K562 (cell line): ENCODE data around the gene ANAPC2. TPM values are rescaled to one million over a fixed set of nuclear protein-coding genes. Genes with fewer than 3 reads are reported as not detected.

Experiments used
- POLR2AphosphoS5 ChIP-seq: IDR thresholded peaks from 2 replicates; pipeline ENCODE4 v1.6.1; 2011; ENCODE audit warnings: mild to moderate bottlenecking, low read depth, low read length, moderate library complexity; ENCODE audit not compliant: control insufficient read depth, insufficient read depth
- polyA plus RNA-seq, 8 experiments: library from polyadenylated mRNA; depleted of rRNA in 4 of 8; stranded (reverse) in 5 of 8; unstranded in 3 of 8; fragments of >200 nt; fragmentation: Nextera tagmentation in 2 of 8; fragmentation: Illumina TruSeq in 1 of 8; extraction: Ambion mirVana in 2 of 8; extraction: Trizol in 1 of 8; gene quantifications; 2 replicates each; pipeline versions ENCODE4 v1.2.1 to v1.2.3, GENCODE V29; 2011 to 2014; ENCODE audit warnings: inconsistent platforms in 1 of 8, missing spikeins in 1 of 8
- total RNA-seq, 7 experiments: library from RNA; depleted of rRNA in 6 of 7; stranded (reverse); fragments of >200 nt in 6 of 7; fragmentation: Illumina TruSeq in 2 of 7; extraction: Trizol in 2 of 7; gene quantifications; 2 replicates each; pipeline versions ENCODE4 v1.2.1 to v1.2.3, GENCODE V29; 2011 to 2021; ENCODE audit warnings: low replicate concordance in 1 of 7
- TF ChIP-seq, protein P1 (sequence below): fragments of 450-650 bp; IDR thresholded peaks from 2 replicates; pipeline ENCODE4 v1.7.1; 2018; ENCODE audit warnings: mild to moderate bottlenecking, low read depth; ENCODE audit not compliant: partially characterized antibody
- TF ChIP-seq, protein P2 (sequence below): fragments of 450-650 bp; formaldehyde crosslinking; IDR thresholded peaks from 2 replicates; pipeline ENCODE4 v1.4.0; 2020; ENCODE audit warnings: mild to moderate bottlenecking, moderate library complexity

The ANAPC2 gene
- total and polyA plus RNA-seq, 9 of the 15 experiments (the other 6 are each of a cell fraction or from before 2014, with no cell fraction given): 0.11 to 56.5 (median 17.1) TPM; not detected in 1

- TF ChIP-seq, protein P1, sequence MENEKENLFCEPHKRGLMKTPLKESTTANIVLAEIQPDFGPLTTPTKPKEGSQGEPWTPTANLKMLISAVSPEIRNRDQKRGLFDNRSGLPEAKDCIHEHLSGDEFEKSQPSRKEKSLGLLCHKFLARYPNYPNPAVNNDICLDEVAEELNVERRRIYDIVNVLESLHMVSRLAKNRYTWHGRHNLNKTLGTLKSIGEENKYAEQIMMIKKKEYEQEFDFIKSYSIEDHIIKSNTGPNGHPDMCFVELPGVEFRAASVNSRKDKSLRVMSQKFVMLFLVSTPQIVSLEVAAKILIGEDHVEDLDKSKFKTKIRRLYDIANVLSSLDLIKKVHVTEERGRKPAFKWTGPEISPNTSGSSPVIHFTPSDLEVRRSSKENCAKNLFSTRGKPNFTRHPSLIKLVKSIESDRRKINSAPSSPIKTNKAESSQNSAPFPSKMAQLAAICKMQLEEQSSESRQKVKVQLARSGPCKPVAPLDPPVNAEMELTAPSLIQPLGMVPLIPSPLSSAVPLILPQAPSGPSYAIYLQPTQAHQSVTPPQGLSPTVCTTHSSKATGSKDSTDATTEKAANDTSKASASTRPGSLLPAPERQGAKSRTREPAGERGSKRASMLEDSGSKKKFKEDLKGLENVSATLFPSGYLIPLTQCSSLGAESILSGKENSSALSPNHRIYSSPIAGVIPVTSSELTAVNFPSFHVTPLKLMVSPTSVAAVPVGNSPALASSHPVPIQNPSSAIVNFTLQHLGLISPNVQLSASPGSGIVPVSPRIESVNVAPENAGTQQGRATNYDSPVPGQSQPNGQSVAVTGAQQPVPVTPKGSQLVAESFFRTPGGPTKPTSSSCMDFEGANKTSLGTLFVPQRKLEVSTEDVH: peak; percentile 23
- TF ChIP-seq, protein P2, sequence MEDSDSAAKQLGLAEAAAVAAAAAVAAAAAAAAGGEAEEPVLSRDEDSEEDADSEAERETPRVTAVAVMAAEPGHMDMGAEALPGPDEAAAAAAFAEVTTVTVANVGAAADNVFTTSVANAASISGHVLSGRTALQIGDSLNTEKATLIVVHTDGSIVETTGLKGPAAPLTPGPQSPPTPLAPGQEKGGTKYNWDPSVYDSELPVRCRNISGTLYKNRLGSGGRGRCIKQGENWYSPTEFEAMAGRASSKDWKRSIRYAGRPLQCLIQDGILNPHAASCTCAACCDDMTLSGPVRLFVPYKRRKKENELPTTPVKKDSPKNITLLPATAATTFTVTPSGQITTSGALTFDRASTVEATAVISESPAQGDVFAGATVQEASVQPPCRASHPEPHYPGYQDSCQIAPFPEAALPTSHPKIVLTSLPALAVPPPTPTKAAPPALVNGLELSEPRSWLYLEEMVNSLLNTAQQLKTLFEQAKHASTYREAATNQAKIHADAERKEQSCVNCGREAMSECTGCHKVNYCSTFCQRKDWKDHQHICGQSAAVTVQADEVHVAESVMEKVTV: 0 out of 2 replicates have a peak, but pooled peaks have one; percentile 16
- peak; percentile 12; the same call in 1 of the 2 replicates for TF ChIP-seq POLR2AphosphoS5
Observed at GRCh38 chr9:137176302-137177182, 11.8 kb downstream of the ANAPC2 start (continued).
